Measurements from ENCODE around the gene CCT6A.
"Not testable (repeated sequence)": the region's sequence is repeated elsewhere in the genome, so short reads cannot be mapped to it uniquely, and the experiment has no call there.

The CCT6A gene

GRCh38 chr7:56051053-56051338 lies 569 bp upstream of the CCT6A start:
- no peak for DNase-seq (ENCODE audit: extremely low read depth in 1 of 2, low read depth in 1 of 2)

- DNase-seq (ENCODE audit: extremely low read depth in 1 of 2, low read depth in 1 of 2), result no peak
Measured at GRCh38 chr7:56053379-56053778, 1.8 kb downstream of the CCT6A start.

GRCh38 chr7:56053993-56054392 lies 2.4 kb downstream of the CCT6A start:
- no peak for DNase-seq (ENCODE audit: extremely low read depth in 1 of 2, low read depth in 1 of 2)

GRCh38 chr7:56062382-56062781 lies 10.8 kb downstream of the CCT6A start:
- DNase-seq (ENCODE audit: extremely low read depth in 1 of 2, low read depth in 1 of 2), result no peak

GRCh38 chr7:56063500-56063881 lies 11.9 kb downstream of the CCT6A start:
- DNase-seq (ENCODE audit: extremely low read depth in 1 of 2, low read depth in 1 of 2), result no peak

- DNase-seq (ENCODE audit: extremely low read depth in 1 of 2, low read depth in 1 of 2), result peak; percentile 77 to 79
Measured at GRCh38 chr7:56063882-56064625, 12.5 kb downstream of the CCT6A start, which contains the start of gene SUMF2. Gene SUMF2, plus strand, starts transcription at chr7:56064286. Its CDS starts 26 bp downstream, at chr7:56064312.

GRCh38 chr7:56066376-56066775 lies 14.8 kb downstream of the CCT6A start:
- DNase-seq (ENCODE audit: extremely low read depth in 1 of 2, low read depth in 1 of 2), result not testable (repeated sequence)

GRCh38 chr7:56074371-56074791 lies 22.8 kb downstream of the CCT6A start:
- peak; percentile 34 to 38 for DNase-seq (ENCODE audit: extremely low read depth in 1 of 2, low read depth in 1 of 2)

- no peak for DNase-seq (ENCODE audit: extremely low read depth in 1 of 2, low read depth in 1 of 2)
Measured at GRCh38 chr7:56077681-56078080, 26.1 kb downstream of the CCT6A start.

GRCh38 chr7:56078196-56078595 lies 26.6 kb downstream of the CCT6A start:
- DNase-seq (ENCODE audit: extremely low read depth in 1 of 2, low read depth in 1 of 2), result no peak

GRCh38 chr7:56079450-56080185 lies 28.1 kb downstream of the CCT6A start:
- DNase-seq (ENCODE audit: extremely low read depth in 1 of 2, low read depth in 1 of 2), result no peak

GRCh38 chr7:56080726-56081435 lies 29.3 kb downstream of the CCT6A start:
- not testable (repeated sequence) for DNase-seq (ENCODE audit: extremely low read depth in 1 of 2, low read depth in 1 of 2)

- DNase-seq (ENCODE audit: extremely low read depth in 1 of 2, low read depth in 1 of 2), result no peak
Measured at GRCh38 chr7:56081626-56082340, 30.2 kb downstream of the CCT6A start.

- no peak for DNase-seq (ENCODE audit: extremely low read depth in 1 of 2, low read depth in 1 of 2)
Measured at GRCh38 chr7:56083150-56083785, 31.7 kb downstream of the CCT6A start.

- no peak for DNase-seq (ENCODE audit: extremely low read depth in 1 of 2, low read depth in 1 of 2)
Measured at GRCh38 chr7:56086761-56087160, 35.2 kb downstream of the CCT6A start.

- DNase-seq (ENCODE audit: extremely low read depth in 1 of 2, low read depth in 1 of 2), result no peak
Measured at GRCh38 chr7:56087445-56087844, 35.9 kb downstream of the CCT6A start.

- no peak for DNase-seq (ENCODE audit: extremely low read depth in 1 of 2, low read depth in 1 of 2)
Measured at GRCh38 chr7:56091591-56091990, 40.0 kb downstream of the CCT6A start.

- not testable (repeated sequence) for DNase-seq (ENCODE audit: extremely low read depth in 1 of 2, low read depth in 1 of 2)
Measured at GRCh38 chr7:56092388-56092787, 40.8 kb downstream of the CCT6A start.

- no peak for DNase-seq (ENCODE audit: extremely low read depth in 1 of 2, low read depth in 1 of 2)
Measured at GRCh38 chr7:56092789-56093531, 41.4 kb downstream of the CCT6A start, which contains the start of gene PHKG1. Gene PHKG1, minus strand, starts transcription at chr7:56092952. Its CDS starts 4,011 bp downstream, at chr7:56088941.

GRCh38 chr7:56097700-56098099 lies 46.1 kb downstream of the CCT6A start:
- DNase-seq (ENCODE audit: extremely low read depth in 1 of 2, low read depth in 1 of 2), result no peak

Data from stimulated activated CD8-positive, alpha-beta memory T cell treated with anti-CD3 and anti-CD28 coated beads, Interleukin-7, amount 100 ng/mL, for 48 hours (primary cell).